ENCODE measurements around the gene MFAP3L. TPM values are rescaled to one million over a fixed set of nuclear protein-coding genes. Genes with fewer than 3 reads are reported as not detected.

Gene MFAP3L
- total RNA-seq, 1 donor from 2014 or later, result 93.0 TPM

- DNase-seq (ENCODE audit: low read depth), result no peak
These were observed 85.1 kb downstream of the MFAP3L start for GRCh38 chr4:169941141-169941540.

GRCh38 chr4:169940460-169940859, 85.7 kb downstream of the MFAP3L start:
- no peak for DNase-seq (ENCODE audit: low read depth)

Other genes with a start within 250 kb of the MFAP3L start
- 1.6 and 5.9 TPM in 2 replicates for gene AADAT, start 63.6 kb upstream of the MFAP3L start, total RNA-seq